Mesothelial cell of epicardium (in vitro differentiated cells): ENCODE results near the gene ENO2. TPM values are rescaled to one million over a fixed set of nuclear protein-coding genes. Genes with fewer than 3 reads are reported as not detected.

Experiments used
- DNase-seq, 2 experiments: peaks; one replicate each; pipeline ENCODE4 v3.0.0; 2021; ENCODE audit warnings: low spot score in 2 of 2; ENCODE audit not compliant: unreplicated experiment in 2 of 2
- H3K27ac Mint-ChIP-seq: 2 replicates; pipeline ENCODE4 v1.8.0; 2021; ENCODE audit warnings: mixed read lengths
- H3K27me3 Mint-ChIP-seq: 2 replicates; pipeline ENCODE4 v1.8.0; 2021; ENCODE audit warnings: low read depth, mixed read lengths
- H3K36me3 Mint-ChIP-seq: 2 replicates; pipeline ENCODE4 v1.8.0; 2021; ENCODE audit warnings: mixed read lengths
- H3K4me1 Mint-ChIP-seq: 2 replicates; pipeline ENCODE4 v1.8.0; 2021; ENCODE audit warnings: mixed read lengths
- H3K4me3 Mint-ChIP-seq: 2 replicates; pipeline ENCODE4 v1.8.0; 2021; ENCODE audit warnings: mild to moderate bottlenecking, moderate library complexity, mixed read lengths
- H3K9me3 Mint-ChIP-seq: 2 replicates; pipeline ENCODE4 v1.8.0; 2021; ENCODE audit warnings: mixed read lengths
- total RNA-seq: library from RNA; stranded (reverse); gene quantifications from 3 replicates; pipeline ENCODE4 v1.2.1, GENCODE V29; 2021
- TF ChIP-seq, protein P1 (sequence below): fragments of 200-600 bp; sonication (generic); IDR thresholded peaks from one replicate; pipeline ENCODE4 v1.5.0; 2021; ENCODE audit warnings: antibody characterized with exemption; ENCODE audit not compliant: unreplicated experiment

The ENO2 gene
- total RNA-seq, 1 donor from 2014 or later: 30.7 TPM

- Mint-ChIP-seq H3K4me1 (peaks cover 34% of the 10 kb centered on the region), H3K9me3 (no peaks in the 10 kb centered on the region), H3K4me3 (peak overlapping the region; percentile 94), H3K27me3 (no peaks in the 10 kb centered on the region), H3K27ac (peak overlapping the region; percentile 98), H3K36me3 (peaks cover 6% of the 10 kb centered on the region)
- DNase-seq: no peak
- TF ChIP-seq, protein P1, sequence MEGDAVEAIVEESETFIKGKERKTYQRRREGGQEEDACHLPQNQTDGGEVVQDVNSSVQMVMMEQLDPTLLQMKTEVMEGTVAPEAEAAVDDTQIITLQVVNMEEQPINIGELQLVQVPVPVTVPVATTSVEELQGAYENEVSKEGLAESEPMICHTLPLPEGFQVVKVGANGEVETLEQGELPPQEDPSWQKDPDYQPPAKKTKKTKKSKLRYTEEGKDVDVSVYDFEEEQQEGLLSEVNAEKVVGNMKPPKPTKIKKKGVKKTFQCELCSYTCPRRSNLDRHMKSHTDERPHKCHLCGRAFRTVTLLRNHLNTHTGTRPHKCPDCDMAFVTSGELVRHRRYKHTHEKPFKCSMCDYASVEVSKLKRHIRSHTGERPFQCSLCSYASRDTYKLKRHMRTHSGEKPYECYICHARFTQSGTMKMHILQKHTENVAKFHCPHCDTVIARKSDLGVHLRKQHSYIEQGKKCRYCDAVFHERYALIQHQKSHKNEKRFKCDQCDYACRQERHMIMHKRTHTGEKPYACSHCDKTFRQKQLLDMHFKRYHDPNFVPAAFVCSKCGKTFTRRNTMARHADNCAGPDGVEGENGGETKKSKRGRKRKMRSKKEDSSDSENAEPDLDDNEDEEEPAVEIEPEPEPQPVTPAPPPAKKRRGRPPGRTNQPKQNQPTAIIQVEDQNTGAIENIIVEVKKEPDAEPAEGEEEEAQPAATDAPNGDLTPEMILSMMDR: no peak
Observed at GRCh38 chr12:6945613-6946012, 31.2 kb downstream of the ENO2 start.

DNA sequence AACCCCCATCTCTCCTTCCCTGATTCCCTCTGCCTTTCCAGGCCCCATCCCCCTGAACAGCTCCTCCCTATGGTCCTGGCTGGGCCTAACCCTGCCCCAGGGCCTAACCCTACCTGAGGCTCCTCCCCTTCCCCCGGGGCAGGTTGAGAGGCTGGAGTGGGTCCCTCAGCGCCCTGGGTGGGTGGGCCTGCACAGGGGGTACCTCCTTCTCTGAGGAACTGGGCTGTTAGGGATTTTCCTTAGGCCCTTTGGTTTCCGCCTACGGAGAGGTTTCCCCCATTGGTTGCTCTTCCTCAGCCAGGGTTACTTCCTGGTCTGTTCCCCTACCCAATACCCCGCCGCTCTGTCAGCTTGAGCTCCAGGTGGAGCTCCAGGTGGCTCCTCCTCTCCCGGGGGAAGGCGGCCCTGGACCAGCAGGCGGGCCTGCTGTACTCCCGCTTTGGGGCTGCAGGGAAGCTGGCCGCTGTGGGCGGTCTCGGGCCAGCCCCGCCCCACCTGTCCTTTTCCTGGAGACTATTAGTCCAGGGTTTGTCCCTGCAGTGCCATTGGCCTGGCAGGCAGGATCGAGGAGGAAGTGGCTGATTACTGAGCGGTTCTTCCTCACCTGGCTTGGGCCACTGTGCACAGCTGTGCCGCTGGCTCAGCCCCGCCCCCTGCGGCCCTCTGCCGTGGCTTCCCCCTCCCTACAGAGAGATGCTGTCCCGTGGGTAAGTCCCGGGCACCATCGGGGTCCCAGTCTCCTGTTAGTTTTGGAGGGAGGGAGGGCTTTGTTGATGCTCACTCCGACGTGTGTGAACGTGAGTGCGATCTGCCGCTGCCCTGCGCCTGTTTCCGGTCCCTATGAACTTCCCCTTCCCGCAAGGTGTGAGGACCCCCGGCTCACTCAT lies 31.9 kb downstream of the ENO2 start:
- DNase-seq: peak; percentile 82 to 90
- Mint-ChIP-seq H3K4me3 (peak overlapping the region; percentile 94), H3K36me3 (peaks cover 3% of the 10 kb centered on the region), H3K9me3 (no peaks in the 10 kb centered on the region), H3K27ac (peak overlapping the region; percentile 68), H3K4me1 (peaks cover 34% of the 10 kb centered on the region), H3K27me3 (no peaks in the 10 kb centered on the region)
- TF ChIP-seq, protein P1: no peak

- TF ChIP-seq, protein P1: no peak
- DNase-seq: no peak
- Mint-ChIP-seq H3K36me3 (no peaks in the 10 kb centered on the region), H3K27me3 (no peaks in the 10 kb centered on the region), H3K4me3 (peak overlapping the region; percentile 94), H3K27ac (peak overlapping the region; percentile 68), H3K4me1 (peaks cover 34% of the 10 kb centered on the region), H3K9me3 (no peaks in the 10 kb centered on the region)
Observed at GRCh38 chr12:6946920-6947374, 32.6 kb downstream of the ENO2 start.

DNA sequence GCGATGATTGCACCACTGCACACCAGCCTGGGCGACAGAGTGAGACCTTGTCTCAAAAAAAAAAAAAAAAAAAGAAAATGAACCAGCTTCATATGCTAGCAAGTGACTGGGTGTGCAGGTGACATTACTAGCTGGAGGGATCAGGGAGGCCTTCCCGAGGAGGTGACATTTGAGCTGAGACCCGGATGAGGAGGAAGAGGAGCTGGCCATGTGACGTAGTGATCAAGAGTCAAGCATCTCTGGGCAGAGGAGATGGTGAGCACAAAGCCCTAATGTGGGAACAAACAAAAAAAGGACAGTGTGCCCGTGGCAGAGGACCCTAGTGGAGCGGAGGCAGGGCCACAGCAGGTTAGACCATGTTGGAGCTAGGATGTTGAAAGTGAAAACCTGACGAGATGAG lies 33.2 kb downstream of the ENO2 start:
- Mint-ChIP-seq H3K36me3 (no peaks in the 10 kb centered on the region), H3K4me3 (no peak overlapping the region), H3K27me3 (no peaks in the 10 kb centered on the region), H3K4me1 (peaks cover 34% of the 10 kb centered on the region), H3K27ac (no peak overlapping the region), H3K9me3 (no peaks in the 10 kb centered on the region)
- no peak for DNase-seq
- TF ChIP-seq, protein P1: no peak

- no peak for DNase-seq
- Mint-ChIP-seq H3K4me3 (no peak overlapping the region), H3K9me3 (no peaks in the 10 kb centered on the region), H3K36me3 (no peaks in the 10 kb centered on the region), H3K27ac (no peak overlapping the region), H3K27me3 (no peaks in the 10 kb centered on the region), H3K4me1 (peaks cover 27% of the 10 kb centered on the region)
- TF ChIP-seq, protein P1: no peak
Observed at GRCh38 chr12:6948873-6949594, 34.7 kb downstream of the ENO2 start.
